HL-60 (cell line): ENCODE results near the gene BCL2A1.

Experiments used
- DNase-seq, 2 experiments: peaks; one replicate each; pipeline ENCODE4 v3.0.0-alpha.2; 2010 to 2020; ENCODE audit warnings: low read depth in 1 of 2, low spot score in 1 of 2
- H3K27ac ChIP-seq: fragments of 250-450 bp; sonication (Bioruptor Pico); replicated peaks from 2 replicates; pipeline ENCODE4 v1.5.1; 2020; ENCODE audit warnings: mild to moderate bottlenecking, moderate library complexity
- H3K27me3 ChIP-seq: fragments of 250-450 bp; sonication (Bioruptor Pico); 2 replicates; pipeline ENCODE4 v1.5.1; 2021; ENCODE audit warnings: mild to moderate bottlenecking, moderate library complexity; ENCODE audit not compliant: insufficient read depth, poor library complexity, severe bottlenecking
- H3K4me3 ChIP-seq: replicated peaks from 2 replicates; pipeline ENCODE4 v1.5.1; 2011; ENCODE audit warnings: mild to moderate bottlenecking, control low read depth, low read length; ENCODE audit not compliant: insufficient read depth
- GABPA ChIP-seq: IDR thresholded peaks from 2 replicates; pipeline ENCODE4 v1.6.1; 2012; ENCODE audit warnings: low read depth
- POLR2AphosphoS5 ChIP-seq: IDR thresholded peaks from 2 replicates; pipeline ENCODE4 v1.6.1; 2012; ENCODE audit warnings: low read depth
- SPI1 ChIP-seq: IDR thresholded peaks from 2 replicates; pipeline ENCODE4 v1.6.1; 2012; ENCODE audit warnings: low read depth, mild to moderate bottlenecking, borderline replicate concordance
- TF ChIP-seq, protein P1 (sequence below): IDR thresholded peaks from one replicate; pipeline ENCODE4 v1.5.1; 2011; ENCODE audit warnings: low read length, control low read depth, inconsistent platforms; ENCODE audit not compliant: insufficient read depth
- TF ChIP-seq, protein P2 (sequence below): IDR thresholded peaks from 2 replicates; pipeline ENCODE4 v1.6.1; 2012; ENCODE audit warnings: low read depth; ENCODE audit not compliant: insufficient replicate concordance

Gene BCL2A1

DNA sequence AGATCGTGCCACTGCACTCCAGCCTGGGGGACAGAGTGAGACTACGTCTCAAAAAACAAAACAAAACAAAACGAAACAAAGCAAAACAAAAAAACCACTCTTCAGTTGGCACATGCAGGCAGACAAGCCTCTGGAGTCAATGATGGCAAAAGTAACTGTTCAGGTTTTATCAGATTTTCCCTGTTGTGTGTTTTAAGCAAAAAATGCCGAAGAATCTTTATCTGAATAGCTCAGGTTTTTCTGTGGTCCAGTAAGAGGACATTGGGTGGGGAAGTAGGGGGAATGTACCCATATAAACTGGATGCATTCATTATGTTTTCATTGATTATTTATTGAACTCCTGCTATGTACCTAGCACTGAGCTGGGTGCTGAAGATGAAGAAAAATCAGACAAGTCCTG, 20.8 kb upstream of the BCL2A1 start:
- Histone ChIP-seq H3K27ac (no peak overlapping the region), H3K4me3 (no peak overlapping the region), H3K27me3 (no peaks in the 10 kb centered on the region)
- TF ChIP-seq, protein P1, sequence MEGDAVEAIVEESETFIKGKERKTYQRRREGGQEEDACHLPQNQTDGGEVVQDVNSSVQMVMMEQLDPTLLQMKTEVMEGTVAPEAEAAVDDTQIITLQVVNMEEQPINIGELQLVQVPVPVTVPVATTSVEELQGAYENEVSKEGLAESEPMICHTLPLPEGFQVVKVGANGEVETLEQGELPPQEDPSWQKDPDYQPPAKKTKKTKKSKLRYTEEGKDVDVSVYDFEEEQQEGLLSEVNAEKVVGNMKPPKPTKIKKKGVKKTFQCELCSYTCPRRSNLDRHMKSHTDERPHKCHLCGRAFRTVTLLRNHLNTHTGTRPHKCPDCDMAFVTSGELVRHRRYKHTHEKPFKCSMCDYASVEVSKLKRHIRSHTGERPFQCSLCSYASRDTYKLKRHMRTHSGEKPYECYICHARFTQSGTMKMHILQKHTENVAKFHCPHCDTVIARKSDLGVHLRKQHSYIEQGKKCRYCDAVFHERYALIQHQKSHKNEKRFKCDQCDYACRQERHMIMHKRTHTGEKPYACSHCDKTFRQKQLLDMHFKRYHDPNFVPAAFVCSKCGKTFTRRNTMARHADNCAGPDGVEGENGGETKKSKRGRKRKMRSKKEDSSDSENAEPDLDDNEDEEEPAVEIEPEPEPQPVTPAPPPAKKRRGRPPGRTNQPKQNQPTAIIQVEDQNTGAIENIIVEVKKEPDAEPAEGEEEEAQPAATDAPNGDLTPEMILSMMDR: no peak
- no peak for TF ChIP-seq SPI1
- no peak for TF ChIP-seq POLR2AphosphoS5
- no peak for TF ChIP-seq GABPA
- TF ChIP-seq, protein P2, sequence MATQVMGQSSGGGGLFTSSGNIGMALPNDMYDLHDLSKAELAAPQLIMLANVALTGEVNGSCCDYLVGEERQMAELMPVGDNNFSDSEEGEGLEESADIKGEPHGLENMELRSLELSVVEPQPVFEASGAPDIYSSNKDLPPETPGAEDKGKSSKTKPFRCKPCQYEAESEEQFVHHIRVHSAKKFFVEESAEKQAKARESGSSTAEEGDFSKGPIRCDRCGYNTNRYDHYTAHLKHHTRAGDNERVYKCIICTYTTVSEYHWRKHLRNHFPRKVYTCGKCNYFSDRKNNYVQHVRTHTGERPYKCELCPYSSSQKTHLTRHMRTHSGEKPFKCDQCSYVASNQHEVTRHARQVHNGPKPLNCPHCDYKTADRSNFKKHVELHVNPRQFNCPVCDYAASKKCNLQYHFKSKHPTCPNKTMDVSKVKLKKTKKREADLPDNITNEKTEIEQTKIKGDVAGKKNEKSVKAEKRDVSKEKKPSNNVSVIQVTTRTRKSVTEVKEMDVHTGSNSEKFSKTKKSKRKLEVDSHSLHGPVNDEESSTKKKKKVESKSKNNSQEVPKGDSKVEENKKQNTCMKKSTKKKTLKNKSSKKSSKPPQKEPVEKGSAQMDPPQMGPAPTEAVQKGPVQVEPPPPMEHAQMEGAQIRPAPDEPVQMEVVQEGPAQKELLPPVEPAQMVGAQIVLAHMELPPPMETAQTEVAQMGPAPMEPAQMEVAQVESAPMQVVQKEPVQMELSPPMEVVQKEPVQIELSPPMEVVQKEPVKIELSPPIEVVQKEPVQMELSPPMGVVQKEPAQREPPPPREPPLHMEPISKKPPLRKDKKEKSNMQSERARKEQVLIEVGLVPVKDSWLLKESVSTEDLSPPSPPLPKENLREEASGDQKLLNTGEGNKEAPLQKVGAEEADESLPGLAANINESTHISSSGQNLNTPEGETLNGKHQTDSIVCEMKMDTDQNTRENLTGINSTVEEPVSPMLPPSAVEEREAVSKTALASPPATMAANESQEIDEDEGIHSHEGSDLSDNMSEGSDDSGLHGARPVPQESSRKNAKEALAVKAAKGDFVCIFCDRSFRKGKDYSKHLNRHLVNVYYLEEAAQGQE: no peak
- DNase-seq: no peak

DNA sequence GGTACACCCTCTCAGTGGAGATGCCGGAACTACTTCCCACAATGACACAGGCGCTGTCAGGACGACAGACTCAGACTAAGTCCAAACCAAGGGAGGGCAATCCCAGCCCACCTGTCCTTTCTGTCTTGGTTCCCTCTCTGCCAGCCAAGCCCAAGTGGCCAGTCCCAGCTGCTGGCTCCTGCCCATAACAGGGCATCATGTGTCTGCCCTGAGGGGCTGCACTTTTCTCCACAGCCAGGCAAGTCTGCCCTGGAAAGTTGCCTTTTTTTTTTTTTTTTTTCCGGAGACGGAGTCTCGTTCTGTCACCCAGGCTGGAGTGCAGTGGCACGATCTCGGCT, 20.0 kb upstream of the BCL2A1 start:
- H3K4me3 ChIP-seq: no peak overlapping the region
- TF ChIP-seq GABPA: no peak
- no peak for TF ChIP-seq POLR2AphosphoS5
- TF ChIP-seq SPI1: no peak
- TF ChIP-seq, protein P1: no peak
- TF ChIP-seq, protein P2: no peak
- DNase-seq: no peak
- H3K27me3 ChIP-seq: no peaks in the 10 kb centered on the region
- no peak overlapping the region for H3K27ac ChIP-seq

DNA sequence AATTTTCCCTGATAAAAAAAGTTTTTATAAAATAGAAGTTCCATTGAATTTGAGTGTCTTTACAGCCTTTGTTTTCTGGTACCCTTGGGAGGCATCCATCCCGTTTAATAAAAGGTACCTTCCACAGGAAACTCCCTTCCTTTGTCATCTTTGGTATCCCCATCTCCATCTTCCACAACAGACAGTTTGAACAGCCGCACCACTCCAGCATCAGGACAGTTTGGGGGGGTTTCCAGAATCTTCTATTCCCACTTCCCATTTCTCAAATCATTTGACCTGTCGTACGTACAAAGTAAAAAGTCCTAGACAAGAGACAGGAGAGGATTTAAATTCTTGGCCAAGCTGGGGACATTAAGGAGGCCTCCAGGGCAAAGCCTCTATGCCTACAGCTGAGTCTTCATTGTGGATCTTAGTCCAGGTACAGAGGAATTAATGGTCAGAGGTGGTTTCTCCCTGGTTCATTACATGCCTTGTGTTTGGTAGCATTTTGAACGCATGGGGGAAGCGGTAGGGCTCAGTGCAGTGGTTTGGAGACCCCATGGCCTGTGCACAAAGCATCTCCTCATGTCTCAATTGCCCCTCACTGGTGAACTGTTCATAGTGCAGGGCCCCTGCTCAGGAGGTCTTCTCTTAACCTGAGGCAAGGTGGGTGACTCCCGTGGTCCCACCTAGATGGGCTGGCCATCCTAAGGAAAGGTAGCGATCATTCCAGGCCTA, 19.4 kb upstream of the BCL2A1 start:
- no peak overlapping the region for H3K4me3 ChIP-seq
- H3K27me3 ChIP-seq: no peaks in the 10 kb centered on the region
- H3K27ac ChIP-seq: peak overlapping the region; percentile 65
- DNase-seq: no peak
- TF ChIP-seq POLR2AphosphoS5: no peak
- TF ChIP-seq, protein P2: no peak
- TF ChIP-seq, protein P1: no peak
- TF ChIP-seq GABPA: no peak
- TF ChIP-seq SPI1: no peak
